ENCODE results near the gene RPAP2.
"Not testable (repeated sequence)": the region's sequence is repeated elsewhere in the genome, so short reads cannot be mapped to it uniquely, and the experiment has no call there.

The RPAP2 gene

GRCh38 chr1:92352856-92353255 lies 54.0 kb downstream of the RPAP2 start:
- DNase-seq: no peak
- Histone ChIP-seq H3K4me2 (ENCODE audit: insufficient read depth, low read length) (no peak overlapping the region), H3K36me3 (ENCODE audit: insufficient read depth, low read length) (peaks cover 52% of the 10 kb centered on the region), H3K9ac (ENCODE audit: low read depth, low read length) (no peak overlapping the region), H3K4me1 (ENCODE audit: insufficient read depth, low read length) (peaks cover 12% of the 10 kb centered on the region), H3K4me3 (ENCODE audit: low read depth in 1 of 2, low read length in 2 of 2) (no peak overlapping the region), H3K79me2 (ENCODE audit: insufficient read depth, low read length) (no peaks in the 10 kb centered on the region), H3K9me3 (ENCODE audit: insufficient read depth, low read length, severe bottlenecking) (no peaks in the 10 kb centered on the region), H4K20me1 (ENCODE audit: insufficient read depth, low read length) (no peaks in the 10 kb centered on the region), H3K27me3 (ENCODE audit: insufficient read depth, low read length, poor library complexity) (no peaks in the 10 kb centered on the region), H3K27ac (ENCODE audit: low read length) (no peak overlapping the region), H2AFZ (ENCODE audit: low read depth, low read length) (no peak overlapping the region)
- ATAC-seq (ENCODE audit: insufficient read depth, low read depth): no peak
- TF ChIP-seq EZH2 (IDR thresholded peaks at IDR 0.05; ENCODE audit: borderline replicate concordance, low read depth, low read length, severe bottlenecking): no peak
- TF ChIP-seq CTCF (IDR thresholded peaks at IDR 0.05; ENCODE audit: borderline replicate concordance, extremely low read depth, low read length, poor library complexity, severe bottlenecking): no peak

GRCh38 chr1:92354259-92354658 lies 55.4 kb downstream of the RPAP2 start:
- no peak overlapping the region for H3K4me2 ChIP-seq (ENCODE audit: insufficient read depth, low read length)
- TF ChIP-seq CTCF (IDR thresholded peaks at IDR 0.05; ENCODE audit: borderline replicate concordance, extremely low read depth, low read length, poor library complexity, severe bottlenecking): no peak
- no peak for TF ChIP-seq EZH2 (IDR thresholded peaks at IDR 0.05; ENCODE audit: borderline replicate concordance, low read depth, low read length, severe bottlenecking)
- no peak overlapping the region for H3K9ac ChIP-seq (ENCODE audit: low read depth, low read length)
- H3K4me1 ChIP-seq (ENCODE audit: insufficient read depth, low read length): no peaks in the 10 kb centered on the region
- DNase-seq (no peak), ATAC-seq (ENCODE audit: insufficient read depth, low read depth) (no peak)
- peaks cover 61% of the 10 kb centered on the region for H3K36me3 ChIP-seq (ENCODE audit: insufficient read depth, low read length)
- no peak overlapping the region for H3K4me3 ChIP-seq (ENCODE audit: low read depth in 1 of 2, low read length in 2 of 2)
- no peaks in the 10 kb centered on the region for H3K27me3 ChIP-seq (ENCODE audit: insufficient read depth, low read length, poor library complexity)
- H3K27ac ChIP-seq (ENCODE audit: low read length): no peak overlapping the region
- no peak overlapping the region for H2AFZ ChIP-seq (ENCODE audit: low read depth, low read length)
- H4K20me1 ChIP-seq (ENCODE audit: insufficient read depth, low read length): no peaks in the 10 kb centered on the region
- H3K79me2 ChIP-seq (ENCODE audit: insufficient read depth, low read length): no peaks in the 10 kb centered on the region
- no peaks in the 10 kb centered on the region for H3K9me3 ChIP-seq (ENCODE audit: insufficient read depth, low read length, severe bottlenecking)

- no peaks in the 10 kb centered on the region for H3K4me1 ChIP-seq (ENCODE audit: insufficient read depth, low read length)
- H3K27me3 ChIP-seq (ENCODE audit: insufficient read depth, low read length, poor library complexity): no peaks in the 10 kb centered on the region
- no peak overlapping the region for H3K4me3 ChIP-seq (ENCODE audit: low read depth in 1 of 2, low read length in 2 of 2)
- H2AFZ ChIP-seq (ENCODE audit: low read depth, low read length): no peak overlapping the region
- H3K79me2 ChIP-seq (ENCODE audit: insufficient read depth, low read length): no peaks in the 10 kb centered on the region
- no peak for ATAC-seq (ENCODE audit: insufficient read depth, low read depth)
- H3K9me3 ChIP-seq (ENCODE audit: insufficient read depth, low read length, severe bottlenecking): no peaks in the 10 kb centered on the region
- TF ChIP-seq EZH2 (IDR thresholded peaks at IDR 0.05; ENCODE audit: borderline replicate concordance, low read depth, low read length, severe bottlenecking): no peak
- no peak for TF ChIP-seq CTCF (IDR thresholded peaks at IDR 0.05; ENCODE audit: borderline replicate concordance, extremely low read depth, low read length, poor library complexity, severe bottlenecking)
- H3K4me2 ChIP-seq (ENCODE audit: insufficient read depth, low read length): no peak overlapping the region
- no peak overlapping the region for H3K9ac ChIP-seq (ENCODE audit: low read depth, low read length)
- no peak for DNase-seq
- peaks cover 52% of the 10 kb centered on the region for H3K36me3 ChIP-seq (ENCODE audit: insufficient read depth, low read length)
- H3K27ac ChIP-seq (ENCODE audit: low read length): no peak overlapping the region
- no peaks in the 10 kb centered on the region for H4K20me1 ChIP-seq (ENCODE audit: insufficient read depth, low read length)
Observed at GRCh38 chr1:92356956-92357355, 58.1 kb downstream of the RPAP2 start.

- peaks cover 40% of the 10 kb centered on the region for H3K36me3 ChIP-seq (ENCODE audit: insufficient read depth, low read length)
- not testable (repeated sequence) for H4K20me1 ChIP-seq (ENCODE audit: insufficient read depth, low read length); H3K4me3 ChIP-seq (ENCODE audit: low read depth in 1 of 2, low read length in 2 of 2); ATAC-seq (ENCODE audit: insufficient read depth, low read depth); H3K9me3 ChIP-seq (ENCODE audit: insufficient read depth, low read length, severe bottlenecking); H3K27ac ChIP-seq (ENCODE audit: low read length); H3K9ac ChIP-seq (ENCODE audit: low read depth, low read length); H2AFZ ChIP-seq (ENCODE audit: low read depth, low read length); H3K4me1 ChIP-seq (ENCODE audit: insufficient read depth, low read length); H3K27me3 ChIP-seq (ENCODE audit: insufficient read depth, low read length, poor library complexity); H3K4me2 ChIP-seq (ENCODE audit: insufficient read depth, low read length); DNase-seq; H3K79me2 ChIP-seq (ENCODE audit: insufficient read depth, low read length)
Observed at GRCh38 chr1:92359382-92359781, 60.5 kb downstream of the RPAP2 start.

Measured in DND-41 (cell line).